KMS-11 (cell line): ENCODE measurements around the gene OSTM1.

ENCODE experiments used
- H2AFZ ChIP-seq: fragments of 200-600 bp; sonication (generic); 2 replicates; pipeline ENCODE4 v1.6.1; 2016; ENCODE audit warnings: antibody characterized with exemption, mixed run types, low read depth
- H3K27ac ChIP-seq: fragments of 200-600 bp; sonication (generic); 2 replicates; pipeline ENCODE4 v1.6.1; 2016; ENCODE audit warnings: mild to moderate bottlenecking, mixed run types
- H3K27me3 ChIP-seq: fragments of 200-600 bp; sonication (generic); 2 replicates; pipeline ENCODE4 v1.6.1; 2017; ENCODE audit warnings: mild to moderate bottlenecking, low read depth, mixed run types, moderate library complexity; ENCODE audit not compliant: insufficient read depth
- H3K36me3 ChIP-seq: fragments of 200-600 bp; sonication (generic); 2 replicates; pipeline ENCODE4 v1.6.1; 2017; ENCODE audit warnings: mild to moderate bottlenecking, mixed run types; ENCODE audit not compliant: insufficient read depth
- H3K4me1 ChIP-seq: fragments of 200-600 bp; sonication (generic); 2 replicates; pipeline ENCODE4 v1.6.1; 2016; ENCODE audit warnings: mild to moderate bottlenecking, low read depth, mixed run types; ENCODE audit not compliant: poor library complexity, severe bottlenecking
- H3K4me2 ChIP-seq: fragments of 200-600 bp; sonication (generic); 2 replicates; pipeline ENCODE4 v1.7.0; 2016; ENCODE audit warnings: mild to moderate bottlenecking, mixed run types
- H3K4me3 ChIP-seq: fragments of 200-600 bp; sonication (generic); IDR thresholded peaks from 2 replicates; pipeline ENCODE4 v1.6.1; 2017; ENCODE audit warnings: low read depth, low read length, mixed read lengths; ENCODE audit not compliant: insufficient read depth
- H3K79me2 ChIP-seq: fragments of 200-600 bp; sonication (generic); 2 replicates; pipeline ENCODE4 v1.6.1; 2016; ENCODE audit warnings: low read depth, mixed run types; ENCODE audit not compliant: insufficient read depth
- H3K9ac ChIP-seq: fragments of 200-600 bp; sonication (generic); 2 replicates; pipeline ENCODE4 v1.6.1; 2016; ENCODE audit warnings: mild to moderate bottlenecking, mixed run types
- H4K20me1 ChIP-seq: fragments of 200-600 bp; sonication (generic); 2 replicates; pipeline ENCODE4 v1.6.1; 2016; ENCODE audit warnings: mild to moderate bottlenecking, mixed run types; ENCODE audit not compliant: insufficient read depth
- TF ChIP-seq, protein P1 (sequence below): fragments of 200-600 bp; sonication (generic); conservative IDR thresholded peaks from 2 replicates; pipeline ENCODE4 v1.6.1; 2017; ENCODE audit warnings: low read depth, mild to moderate bottlenecking, antibody characterized with exemption, low read length, moderate library complexity, mixed read lengths

OSTM1 gene

DNA sequence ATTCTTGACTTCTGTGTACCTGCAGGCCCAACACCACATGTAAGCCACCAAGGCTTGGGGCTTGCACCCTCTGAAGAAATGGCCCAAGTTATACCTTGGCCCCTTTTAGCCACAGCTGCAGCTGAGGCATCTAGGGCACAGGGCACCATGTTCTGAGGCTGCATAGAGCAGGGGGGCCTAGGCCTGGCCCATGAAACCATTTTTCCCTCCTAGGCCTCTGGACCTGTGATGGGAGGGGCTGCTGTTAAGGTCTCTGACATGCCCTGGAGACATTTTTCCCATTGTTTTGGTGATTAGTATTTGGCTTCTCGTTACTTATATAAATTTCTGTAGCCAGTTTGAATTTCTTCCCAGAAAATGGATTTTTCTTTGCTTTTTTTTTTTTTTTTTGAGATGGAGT, 66.2 kb downstream of the OSTM1 start:
- H4K20me1 ChIP-seq = no peaks in the 10 kb centered on the region

DNA sequence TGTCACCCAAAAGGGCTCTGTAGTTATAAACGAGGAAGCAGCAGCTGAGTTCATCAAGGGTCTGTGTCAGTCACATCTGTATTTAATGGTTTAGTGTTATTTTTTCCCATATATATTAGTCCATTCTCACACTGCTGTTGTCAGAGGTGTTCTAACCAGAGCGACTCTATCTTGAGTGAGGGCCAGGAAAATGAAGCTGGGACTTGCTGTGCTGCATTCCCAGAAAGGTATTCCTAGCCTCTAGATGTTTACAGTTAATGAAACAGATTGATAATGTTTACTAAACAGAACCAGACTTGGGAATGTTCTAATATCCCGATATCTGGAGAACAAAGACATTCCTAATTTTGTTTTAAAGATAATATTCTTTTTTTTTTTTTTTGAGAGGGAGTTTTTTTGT, 68.6 kb downstream of the OSTM1 start:
- Histone ChIP-seq H3K4me1 (no peaks in the 10 kb centered on the region), H4K20me1 (no peaks in the 10 kb centered on the region)

More for the DNA sequence above, 66.2 kb downstream of the OSTM1 start:
- H3K4me2 ChIP-seq = no peak overlapping the region
- H3K79me2 ChIP-seq = no peaks in the 10 kb centered on the region
- H3K27me3 ChIP-seq = no peaks in the 10 kb centered on the region
- no peak overlapping the region for H3K27ac ChIP-seq
- no peak overlapping the region for H3K9ac ChIP-seq
- no peaks in the 10 kb centered on the region for H3K4me1 ChIP-seq
- TF ChIP-seq, protein P1, sequence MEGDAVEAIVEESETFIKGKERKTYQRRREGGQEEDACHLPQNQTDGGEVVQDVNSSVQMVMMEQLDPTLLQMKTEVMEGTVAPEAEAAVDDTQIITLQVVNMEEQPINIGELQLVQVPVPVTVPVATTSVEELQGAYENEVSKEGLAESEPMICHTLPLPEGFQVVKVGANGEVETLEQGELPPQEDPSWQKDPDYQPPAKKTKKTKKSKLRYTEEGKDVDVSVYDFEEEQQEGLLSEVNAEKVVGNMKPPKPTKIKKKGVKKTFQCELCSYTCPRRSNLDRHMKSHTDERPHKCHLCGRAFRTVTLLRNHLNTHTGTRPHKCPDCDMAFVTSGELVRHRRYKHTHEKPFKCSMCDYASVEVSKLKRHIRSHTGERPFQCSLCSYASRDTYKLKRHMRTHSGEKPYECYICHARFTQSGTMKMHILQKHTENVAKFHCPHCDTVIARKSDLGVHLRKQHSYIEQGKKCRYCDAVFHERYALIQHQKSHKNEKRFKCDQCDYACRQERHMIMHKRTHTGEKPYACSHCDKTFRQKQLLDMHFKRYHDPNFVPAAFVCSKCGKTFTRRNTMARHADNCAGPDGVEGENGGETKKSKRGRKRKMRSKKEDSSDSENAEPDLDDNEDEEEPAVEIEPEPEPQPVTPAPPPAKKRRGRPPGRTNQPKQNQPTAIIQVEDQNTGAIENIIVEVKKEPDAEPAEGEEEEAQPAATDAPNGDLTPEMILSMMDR = no peak
- no peak overlapping the region for H3K4me3 ChIP-seq
- H3K36me3 ChIP-seq = no peaks in the 10 kb centered on the region
- H2AFZ ChIP-seq = no peak overlapping the region

GRCh38 chr6:108004861-108005260, 69.7 kb downstream of the OSTM1 start:
- Histone ChIP-seq H3K79me2 (no peaks in the 10 kb centered on the region), H3K4me3 (no peak overlapping the region), H3K9ac (no peak overlapping the region), H2AFZ (no peak overlapping the region), H3K4me1 (no peaks in the 10 kb centered on the region), H3K36me3 (no peaks in the 10 kb centered on the region), H4K20me1 (no peaks in the 10 kb centered on the region), H3K4me2 (no peak overlapping the region), H3K27ac (no peak overlapping the region), H3K27me3 (no peaks in the 10 kb centered on the region)
- TF ChIP-seq, protein P1 = no peak

More for the DNA sequence above, 68.6 kb downstream of the OSTM1 start:
- no peak overlapping the region for H3K4me3 ChIP-seq
- TF ChIP-seq, protein P1 = no peak
- H3K9ac ChIP-seq = no peak overlapping the region
- no peak overlapping the region for H2AFZ ChIP-seq
- no peaks in the 10 kb centered on the region for H3K79me2 ChIP-seq
- no peaks in the 10 kb centered on the region for H3K36me3 ChIP-seq
- H3K4me2 ChIP-seq = no peak overlapping the region
- H3K27me3 ChIP-seq = no peaks in the 10 kb centered on the region
- no peak overlapping the region for H3K27ac ChIP-seq

DNA sequence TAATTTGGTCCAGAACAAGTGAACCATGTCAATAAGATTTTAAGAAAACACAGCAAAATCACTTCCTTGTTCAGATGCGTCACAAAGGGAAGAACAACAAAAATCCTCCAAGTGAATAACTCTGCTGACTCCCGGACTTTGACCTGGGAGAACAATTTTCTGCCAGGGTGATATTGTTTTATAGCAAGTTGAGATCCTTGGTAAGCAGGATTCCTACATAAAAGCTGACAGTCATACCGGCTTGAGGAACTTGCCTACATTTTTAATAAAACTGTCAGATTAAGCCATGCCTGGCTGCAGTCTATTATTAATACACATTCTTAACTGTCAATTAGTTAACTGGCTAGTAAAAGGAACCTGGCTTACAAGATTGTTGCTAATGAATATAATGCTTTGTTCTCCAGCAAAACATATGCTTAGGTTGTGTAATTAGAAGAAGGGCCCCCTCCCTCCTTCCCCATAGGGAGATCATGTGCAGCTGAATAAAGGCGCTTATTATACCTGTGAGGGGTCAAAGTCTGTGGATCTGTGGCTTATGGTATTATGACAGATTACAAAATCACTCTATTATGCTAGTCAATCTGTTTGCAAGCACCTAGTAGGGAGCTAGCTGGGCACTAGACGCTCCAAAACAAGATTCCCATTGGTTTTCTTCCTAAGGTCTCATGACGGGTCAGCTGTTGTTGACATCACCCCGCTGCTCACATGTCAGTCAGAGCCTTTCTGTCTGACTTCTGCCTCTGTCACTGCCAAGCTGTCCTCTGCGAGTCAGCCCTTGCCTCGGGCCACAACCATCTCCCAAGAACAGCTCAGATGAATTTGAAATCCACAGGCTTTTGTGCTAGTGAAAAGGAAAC, 71.9 kb downstream of the OSTM1 start:
- no peak overlapping the region for H3K4me3 ChIP-seq
- no peak overlapping the region for H2AFZ ChIP-seq
- no peaks in the 10 kb centered on the region for H3K36me3 ChIP-seq
- no peaks in the 10 kb centered on the region for H3K27me3 ChIP-seq
- H3K79me2 ChIP-seq = no peaks in the 10 kb centered on the region
- H3K27ac ChIP-seq = no peak overlapping the region
- H3K4me1 ChIP-seq = no peaks in the 10 kb centered on the region
- H3K4me2 ChIP-seq = no peak overlapping the region
- no peaks in the 10 kb centered on the region for H4K20me1 ChIP-seq
- H3K9ac ChIP-seq = no peak overlapping the region
- TF ChIP-seq, protein P1 = no peak
